ENCODE results near the gene CMC4.

CMC4 gene

GRCh38 chrX:155055494-155055893, 15.4 kb downstream of the CMC4 start:
- TF ChIP-seq TAF1 (IDR thresholded peaks at IDR 0.05; ENCODE audit: borderline replicate concordance, insufficient read depth, low read length) = no peak
- no peak for TF ChIP-seq FOXP2 (optimal IDR thresholded peaks at IDR 0.05; ENCODE audit: borderline replicate concordance, extremely low read depth, extremely low read length, insufficient read depth)
- TF ChIP-seq REST (IDR thresholded peaks at IDR 0.05; ENCODE audit: insufficient read depth in 1 of 2, low read depth in 2 of 2, low read length in 2 of 2) = no peak
- TF ChIP-seq POLR2AphosphoS5 (IDR thresholded peaks at IDR 0.05; ENCODE audit: low read depth, low read length) = no peak
- TF ChIP-seq SIN3A (IDR thresholded peaks at IDR 0.05; ENCODE audit: borderline replicate concordance, insufficient read depth, low read length) = no peak

DNA sequence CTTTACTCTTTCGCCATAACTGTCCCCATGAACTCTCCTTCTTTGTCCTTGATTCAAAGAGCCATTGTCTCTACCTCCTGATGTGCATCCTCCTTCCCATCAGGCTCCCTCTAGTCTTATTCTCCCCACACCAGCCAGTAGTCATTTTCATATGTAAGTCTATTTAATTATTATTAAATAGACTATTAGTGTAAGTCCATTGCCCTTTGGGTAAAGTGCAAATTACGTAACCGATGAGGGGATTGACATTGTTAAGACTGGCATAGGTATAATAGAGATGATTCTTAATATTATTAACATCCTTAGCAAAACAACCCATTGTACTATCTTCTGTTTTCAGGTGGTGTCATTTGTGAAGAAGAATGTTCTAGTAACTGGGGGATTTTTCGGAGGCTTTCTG, 16.7 kb downstream of the CMC4 start:
- TF ChIP-seq POLR2AphosphoS5 (IDR thresholded peaks at IDR 0.05; ENCODE audit: low read depth, low read length) (no peak), FOXP2 (optimal IDR thresholded peaks at IDR 0.05; ENCODE audit: borderline replicate concordance, extremely low read depth, extremely low read length, insufficient read depth) (no peak), SIN3A (IDR thresholded peaks at IDR 0.05; ENCODE audit: borderline replicate concordance, insufficient read depth, low read length) (no peak), TAF1 (IDR thresholded peaks at IDR 0.05; ENCODE audit: borderline replicate concordance, insufficient read depth, low read length) (no peak), REST (IDR thresholded peaks at IDR 0.05; ENCODE audit: insufficient read depth in 1 of 2, low read depth in 2 of 2, low read length in 2 of 2) (no peak)

GRCh38 chrX:155053656-155054055, 17.3 kb downstream of the CMC4 start:
- no peak for TF ChIP-seq REST (IDR thresholded peaks at IDR 0.05; ENCODE audit: insufficient read depth in 1 of 2, low read depth in 2 of 2, low read length in 2 of 2)
- TF ChIP-seq POLR2AphosphoS5 (IDR thresholded peaks at IDR 0.05; ENCODE audit: low read depth, low read length) = no peak
- no peak for TF ChIP-seq TAF1 (IDR thresholded peaks at IDR 0.05; ENCODE audit: borderline replicate concordance, insufficient read depth, low read length)
- no peak for TF ChIP-seq FOXP2 (optimal IDR thresholded peaks at IDR 0.05; ENCODE audit: borderline replicate concordance, extremely low read depth, extremely low read length, insufficient read depth)
- TF ChIP-seq SIN3A (IDR thresholded peaks at IDR 0.05; ENCODE audit: borderline replicate concordance, insufficient read depth, low read length) = no peak

DNA sequence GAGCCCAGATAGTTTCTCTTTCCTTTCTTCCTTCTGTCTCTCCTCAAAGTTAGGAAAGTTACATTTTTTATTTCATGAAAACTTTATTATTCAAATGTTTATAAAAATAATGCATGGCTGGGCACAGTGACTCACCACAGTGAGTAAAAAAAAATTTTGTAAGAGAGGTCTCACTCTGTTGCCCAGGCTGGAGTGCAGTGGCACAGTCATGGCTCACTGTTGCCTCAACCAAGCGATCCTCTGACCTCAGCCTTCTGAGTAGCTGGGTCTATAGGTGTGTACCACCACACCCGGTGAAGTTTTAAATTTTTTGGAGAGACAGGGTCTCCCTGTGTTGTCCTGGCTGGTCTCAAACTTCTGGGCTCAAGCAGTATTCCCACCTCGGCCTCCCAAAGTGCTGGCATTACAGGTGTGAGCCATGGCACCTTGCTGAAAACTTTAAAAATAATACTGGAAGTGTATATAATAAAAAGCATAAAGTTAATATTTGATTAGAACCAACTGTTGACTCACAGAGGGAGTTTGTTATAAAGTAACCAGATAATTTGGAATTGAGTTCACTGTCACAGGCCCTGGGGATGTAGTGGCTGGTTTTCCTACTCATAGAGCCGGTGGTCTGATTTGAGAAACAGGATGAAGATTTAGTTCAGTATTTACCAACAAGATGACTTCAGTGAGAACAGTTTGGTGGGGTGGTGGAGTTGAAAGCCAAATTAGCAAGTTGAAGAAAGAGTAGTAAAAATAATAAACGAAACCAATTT, 18.0 kb downstream of the CMC4 start:
- TF ChIP-seq REST (IDR thresholded peaks at IDR 0.05; ENCODE audit: insufficient read depth in 1 of 2, low read depth in 2 of 2, low read length in 2 of 2) = no peak

Measured in PFSK-1 (cell line).